Gastroesophageal sphincter (tissue), 3 donors: Measurements from ENCODE around the gene ASB18.

Experiments used
- CTCF ChIP-seq, 4 experiments: fragments of 200-600 bp in 2 of 4; fragments of 450-650 bp in 2 of 4; sonication (generic) in 1 of 4; IDR thresholded peaks; one replicate each; pipeline ENCODE4 v1.5.1; 2017 to 2019; ENCODE audit warnings: antibody characterized with exemption in 4 of 4, mild to moderate bottlenecking in 2 of 4, moderate library complexity in 2 of 4
- POLR2AphosphoS5 ChIP-seq: sonication (generic); formaldehyde crosslinking; IDR thresholded peaks from one replicate; pipeline ENCODE4 v1.6.1; 2017; ENCODE audit warnings: antibody characterized with exemption

GRCh38 chr2:236250286-236250685 lies 13.9 kb downstream of the ASB18 start:
- TF ChIP-seq CTCF (IDR thresholded peaks at IDR 0.05) (no peak), POLR2AphosphoS5 (no peak)
